H1 (cell line): ENCODE results near the gene RTN4RL1.

Experiments
- CHD2 ChIP-seq: IDR thresholded peaks from 2 replicates; pipeline ENCODE4 v1.6.1; 2012; ENCODE audit warnings: low read length, improper control_type of control experiment
- EP300 ChIP-seq, 2 experiments: IDR thresholded peaks; 1 replicate in 1 of 2; 2 replicates in 1 of 2; pipeline ENCODE4 v1.6.1; 2011 to 2012; ENCODE audit warnings: low read depth in 2 of 2, low read length in 2 of 2, mild to moderate bottlenecking in 2 of 2, borderline replicate concordance in 1 of 2, inconsistent platforms in 1 of 2, moderate library complexity in 1 of 2
- EZH2 ChIP-seq: fragments of 200-600 bp; sonication (generic); IDR thresholded peaks from 2 replicates; pipeline ENCODE4 v1.7.1; 2012; ENCODE audit warnings: low read depth, mild to moderate bottlenecking, moderate library complexity, low read length, inconsistent platforms; ENCODE audit not compliant: severe bottlenecking
- GABPA ChIP-seq: IDR thresholded peaks from 2 replicates; pipeline ENCODE4 v1.6.1; 2011; ENCODE audit warnings: mild to moderate bottlenecking, low read length, moderate library complexity, borderline replicate concordance; ENCODE audit not compliant: insufficient read depth
- POLR2AphosphoS5 ChIP-seq: IDR thresholded peaks from 2 replicates; pipeline ENCODE4 v1.6.1; 2011; ENCODE audit warnings: low read depth, low read length
- RAD21 ChIP-seq, 2 experiments: IDR thresholded peaks in 1 of 2; conservative IDR thresholded peaks in 1 of 2; 2 replicates each; pipeline ENCODE4 v1.6.1; 2011; ENCODE audit warnings: low read depth in 2 of 2, low read length in 2 of 2, improper control_type of control experiment in 1 of 2, inconsistent platforms in 1 of 2, mild to moderate bottlenecking in 1 of 2, moderate library complexity in 1 of 2
- RFX5 ChIP-seq: IDR thresholded peaks from 2 replicates; pipeline ENCODE4 v1.6.1; 2011; ENCODE audit warnings: low read depth, low read length, improper control_type of control experiment, borderline replicate concordance
- SP1 ChIP-seq: IDR thresholded peaks from 2 replicates; pipeline ENCODE4 v1.6.1; 2011; ENCODE audit warnings: low read depth, low read length
- SRF ChIP-seq: IDR thresholded peaks from 2 replicates; pipeline ENCODE4 v1.6.1; 2011; ENCODE audit warnings: mild to moderate bottlenecking, low read depth, low read length, moderate library complexity
- TF ChIP-seq, protein P1 (sequence below), 3 experiments: IDR thresholded peaks; 1 replicate in 2 of 3; 2 replicates in 1 of 3; pipeline versions ENCODE4 v1.5.1 to v1.6.1; 2011; ENCODE audit warnings: low read length in 3 of 3, mild to moderate bottlenecking in 3 of 3, inconsistent platforms in 2 of 3, low read depth in 1 of 3, moderate library complexity in 1 of 3; ENCODE audit not compliant: insufficient read depth in 1 of 3; ENCODE audit errors: control extremely low read depth in 1 of 3
- TF ChIP-seq, protein P2 (sequence below): IDR thresholded peaks from 2 replicates; pipeline ENCODE4 v1.6.1; 2011; ENCODE audit warnings: low read depth, mild to moderate bottlenecking, low read length; ENCODE audit not compliant: insufficient read depth

GRCh38 chr17:1994707-1995106 lies 30.4 kb downstream of the RTN4RL1 start:
- no peak for TF ChIP-seq RAD21 (IDR thresholded peaks at IDR 0.05 in 1 of 2, conservative IDR thresholded peaks at IDR 0.05 in 1 of 2; ENCODE audit: low read depth in 2 of 2, low read length in 2 of 2)
- TF ChIP-seq RFX5 = no peak
- TF ChIP-seq POLR2AphosphoS5 = no peak
- no peak for TF ChIP-seq EP300 (IDR thresholded peaks at IDR 0.05; ENCODE audit: borderline replicate concordance in 1 of 2, low read depth in 2 of 2, low read length in 2 of 2)
- no peak for TF ChIP-seq EZH2
- no peak for TF ChIP-seq SRF
- no peak for TF ChIP-seq GABPA
- TF ChIP-seq CHD2 = no peak
- TF ChIP-seq, protein P1, sequence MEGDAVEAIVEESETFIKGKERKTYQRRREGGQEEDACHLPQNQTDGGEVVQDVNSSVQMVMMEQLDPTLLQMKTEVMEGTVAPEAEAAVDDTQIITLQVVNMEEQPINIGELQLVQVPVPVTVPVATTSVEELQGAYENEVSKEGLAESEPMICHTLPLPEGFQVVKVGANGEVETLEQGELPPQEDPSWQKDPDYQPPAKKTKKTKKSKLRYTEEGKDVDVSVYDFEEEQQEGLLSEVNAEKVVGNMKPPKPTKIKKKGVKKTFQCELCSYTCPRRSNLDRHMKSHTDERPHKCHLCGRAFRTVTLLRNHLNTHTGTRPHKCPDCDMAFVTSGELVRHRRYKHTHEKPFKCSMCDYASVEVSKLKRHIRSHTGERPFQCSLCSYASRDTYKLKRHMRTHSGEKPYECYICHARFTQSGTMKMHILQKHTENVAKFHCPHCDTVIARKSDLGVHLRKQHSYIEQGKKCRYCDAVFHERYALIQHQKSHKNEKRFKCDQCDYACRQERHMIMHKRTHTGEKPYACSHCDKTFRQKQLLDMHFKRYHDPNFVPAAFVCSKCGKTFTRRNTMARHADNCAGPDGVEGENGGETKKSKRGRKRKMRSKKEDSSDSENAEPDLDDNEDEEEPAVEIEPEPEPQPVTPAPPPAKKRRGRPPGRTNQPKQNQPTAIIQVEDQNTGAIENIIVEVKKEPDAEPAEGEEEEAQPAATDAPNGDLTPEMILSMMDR (IDR thresholded peaks at IDR 0.05; ENCODE audit: control extremely low read depth in 1 of 3, insufficient read depth in 1 of 3, low read depth in 1 of 3, low read length in 3 of 3) = no peak
- TF ChIP-seq, protein P2, sequence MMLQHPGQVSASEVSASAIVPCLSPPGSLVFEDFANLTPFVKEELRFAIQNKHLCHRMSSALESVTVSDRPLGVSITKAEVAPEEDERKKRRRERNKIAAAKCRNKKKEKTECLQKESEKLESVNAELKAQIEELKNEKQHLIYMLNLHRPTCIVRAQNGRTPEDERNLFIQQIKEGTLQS = no peak
- no peak for TF ChIP-seq SP1
